Panc1 (cell line): Measurements from ENCODE around the gene GRP. TPM values are rescaled to one million over a fixed set of nuclear protein-coding genes. Genes with fewer than 3 reads are reported as not detected.

Experiments
- ATAC-seq: fragments of 200-7000 bp; cut with Tn5 transposase; 2 replicates; pipeline ENCODE4 v1.9.1; 2020; ENCODE audit warnings: mild to moderate bottlenecking, moderate library complexity
- BruUV-seq: library from RNA; stranded (reverse); fragments of 400-500 nt; replicated peaks from 2 replicates; lab custom pipeline; 2021; lab: Mats Ljungman, UMichigan
- CTCF ChIA-PET: fragments of 300-600 bp; sonication (Branson Sonifier 250); formaldehyde crosslinking; loops from one replicate; lab custom pipeline; 2022; ENCODE audit warnings: antibody characterized with exemption; lab: Charles Lee
- POLR2A ChIA-PET: fragments of 300-600 bp; sonication (Branson Sonifier 250); formaldehyde crosslinking; loops from one replicate; lab custom pipeline; 2022; ENCODE audit warnings: antibody characterized with exemption; lab: Charles Lee
- DNase-seq: peaks from one replicate; pipeline ENCODE4 v3.0.0-alpha.2; 2010; ENCODE audit warnings: low read depth, low spot score
- H3K27ac ChIP-seq: 2 replicates; pipeline ENCODE4 v1.5.1; 2011; ENCODE audit warnings: mild to moderate bottlenecking, low read length, inconsistent platforms
- H3K27me3 ChIP-seq: fragments of 200-500 bp; sonication (Bioruptor generic); 2 replicates; pipeline ENCODE4 v1.6.0; 2014; ENCODE audit warnings: low read length, inconsistent platforms; ENCODE audit not compliant: control insufficient read depth, insufficient read depth
- H3K36me3 ChIP-seq: fragments of 200-500 bp; sonication (Bioruptor generic); 2 replicates; pipeline ENCODE4 v1.5.1; 2014; ENCODE audit warnings: inconsistent platforms, mild to moderate bottlenecking, low read length, moderate library complexity; ENCODE audit not compliant: control insufficient read depth, insufficient read depth
- H3K4me1 ChIP-seq: 2 replicates; pipeline ENCODE4 v1.5.1; 2011; ENCODE audit warnings: inconsistent platforms, mild to moderate bottlenecking, low read length, moderate library complexity; ENCODE audit not compliant: control insufficient read depth, insufficient read depth
- H3K4me3 ChIP-seq, 2 experiments: 2 replicates each; pipeline ENCODE4 v1.5.1; 2011 to 2012; ENCODE audit warnings: low read depth in 2 of 2, low read length in 2 of 2, mild to moderate bottlenecking in 2 of 2, inconsistent platforms in 1 of 2, moderate library complexity in 1 of 2
- H3K9me3 ChIP-seq: fragments of 200-500 bp; sonication (Bioruptor generic); 2 replicates; pipeline ENCODE4 v1.5.1; 2014; ENCODE audit warnings: low read depth, mild to moderate bottlenecking, inconsistent platforms, low read length, moderate library complexity; ENCODE audit not compliant: control insufficient read depth, insufficient read depth
- CTCF ChIP-seq: fragments of 450-650 bp; IDR thresholded peaks from 2 replicates; pipeline ENCODE4 v1.5.1; 2017; ENCODE audit warnings: mild to moderate bottlenecking
- POLR2AphosphoS5 ChIP-seq: IDR thresholded peaks from 2 replicates; pipeline ENCODE4 v1.6.1; 2012; ENCODE audit warnings: mild to moderate bottlenecking, low read depth, low read length, moderate library complexity
- REST ChIP-seq, 2 experiments: IDR thresholded peaks; 2 replicates each; pipeline ENCODE4 v1.6.1; 2011 to 2012; ENCODE audit warnings: low read depth in 2 of 2, control low read depth in 1 of 2, low read length in 1 of 2, mild to moderate bottlenecking in 1 of 2, moderate library complexity in 1 of 2; ENCODE audit not compliant: insufficient read depth in 1 of 2
- SIN3A ChIP-seq: IDR thresholded peaks from 2 replicates; pipeline ENCODE4 v1.6.1; 2012; ENCODE audit warnings: low read depth, mild to moderate bottlenecking, low read length, moderate library complexity, borderline replicate concordance; ENCODE audit not compliant: insufficient read depth
- TCF7L2 ChIP-seq: IDR thresholded peaks from 2 replicates; pipeline ENCODE4 v1.6.1; 2011; ENCODE audit warnings: mild to moderate bottlenecking, low read depth, low read length, inconsistent platforms
- in situ Hi-C: cut with HindIII; loops from 2 replicates; pipeline ENCODE4 v1.10.0; 2016; ENCODE audit warnings: low sequenced_read_pairs, low pct_unique_long_range_greater_than_20kb
- intact Hi-C: fragments of 100-400 bp; cut with micrococcal nuclease; formaldehyde crosslinking; loops from one replicate; pipeline ENCODE4 v1.10.0; 2022; ENCODE audit not compliant: unreplicated experiment
- total RNA-seq: library from RNA; stranded (reverse); gene quantifications from one replicate; pipeline ENCODE4 v1.2.1, GENCODE V29; 2021; ENCODE audit not compliant: unreplicated experiment

GRP gene
- total RNA-seq, 1 experiment from 2014 or later, result not detected

GRCh38 chr18:59177485-59177884, 42.5 kb upstream of the GRP start:
- DNase-seq, result no peak
- BruUV-seq, result no TSS peak
- H3K36me3 ChIP-seq, result no peaks in the 10 kb centered on the region
- TF ChIP-seq REST (IDR thresholded peaks at IDR 0.05; ENCODE audit: insufficient read depth in 1 of 2, low read depth in 2 of 2, low read length in 1 of 2) (no peak), CTCF (no peak), TCF7L2 (no peak)
- H3K4me3 ChIP-seq, result no peak overlapping the region
- ChIA-PET CTCF (no interaction called here), POLR2A (no interaction called here)
- peaks cover 9% of the 10 kb centered on the region; the same call in 1 of the 2 replicates for H3K9me3 ChIP-seq
- ATAC-seq, result no peak
- intact Hi-C loops, result no loop called here
- no peaks in the 10 kb centered on the region for H3K27me3 ChIP-seq
- in situ Hi-C loops, result no loop called here
- no peaks in the 10 kb centered on the region for H3K4me1 ChIP-seq
- H3K27ac ChIP-seq, result no peak overlapping the region

- no peak for ATAC-seq
- BruUV-seq, result no TSS peak
- no peaks in the 10 kb centered on the region for H3K27me3 ChIP-seq
- in situ Hi-C loops, result no loop called here
- H3K4me3 ChIP-seq, result no peak overlapping the region
- POLR2A ChIA-PET, result interaction anchor here (0.5 to 0.6 kb wide), 2 partner anchors 48 to 178 kb away, joined by 4 read pairs; no protein-coding TSS in a partner anchor
- H3K36me3 ChIP-seq, result no peaks in the 10 kb centered on the region
- TF ChIP-seq POLR2AphosphoS5 (no peak), SIN3A (no peak), TCF7L2 (no peak)
- H3K9me3 ChIP-seq, result no peaks in the 10 kb centered on the region
- H3K27ac ChIP-seq, result no peak overlapping the region
- CTCF ChIA-PET, result no interaction called here
- intact Hi-C loops, result no loop called here
- no peaks in the 10 kb centered on the region for H3K4me1 ChIP-seq
- no peak for DNase-seq
These were observed 39.7 kb upstream of the GRP start for GRCh38 chr18:59180150-59180845.

- no peaks in the 10 kb centered on the region for H3K27me3 ChIP-seq
- in situ Hi-C loops, result no loop called here
- no peak overlapping the region for H3K27ac ChIP-seq
- no peak for ATAC-seq
- ChIA-PET POLR2A (no interaction called here), CTCF (no interaction called here)
- BruUV-seq, result no TSS peak
- H3K4me3 ChIP-seq, result no peak overlapping the region
- H3K4me1 ChIP-seq, result no peaks in the 10 kb centered on the region
- intact Hi-C loops, result no loop called here
- H3K36me3 ChIP-seq, result no peaks in the 10 kb centered on the region
- no peaks in the 10 kb centered on the region for H3K9me3 ChIP-seq
- no peak for DNase-seq
- TF ChIP-seq SIN3A, result no peak
These were observed 37.3 kb upstream of the GRP start for GRCh38 chr18:59182673-59183072.
